ENCODE measurements around the gene ACAP2. TPM values are rescaled to one million over a fixed set of nuclear protein-coding genes. Genes with fewer than 3 reads are reported as not detected.

ACAP2 gene
- polyA plus RNA-seq, 3 donors = 41.5 to 96.5 (median 71.6) TPM

DNA sequence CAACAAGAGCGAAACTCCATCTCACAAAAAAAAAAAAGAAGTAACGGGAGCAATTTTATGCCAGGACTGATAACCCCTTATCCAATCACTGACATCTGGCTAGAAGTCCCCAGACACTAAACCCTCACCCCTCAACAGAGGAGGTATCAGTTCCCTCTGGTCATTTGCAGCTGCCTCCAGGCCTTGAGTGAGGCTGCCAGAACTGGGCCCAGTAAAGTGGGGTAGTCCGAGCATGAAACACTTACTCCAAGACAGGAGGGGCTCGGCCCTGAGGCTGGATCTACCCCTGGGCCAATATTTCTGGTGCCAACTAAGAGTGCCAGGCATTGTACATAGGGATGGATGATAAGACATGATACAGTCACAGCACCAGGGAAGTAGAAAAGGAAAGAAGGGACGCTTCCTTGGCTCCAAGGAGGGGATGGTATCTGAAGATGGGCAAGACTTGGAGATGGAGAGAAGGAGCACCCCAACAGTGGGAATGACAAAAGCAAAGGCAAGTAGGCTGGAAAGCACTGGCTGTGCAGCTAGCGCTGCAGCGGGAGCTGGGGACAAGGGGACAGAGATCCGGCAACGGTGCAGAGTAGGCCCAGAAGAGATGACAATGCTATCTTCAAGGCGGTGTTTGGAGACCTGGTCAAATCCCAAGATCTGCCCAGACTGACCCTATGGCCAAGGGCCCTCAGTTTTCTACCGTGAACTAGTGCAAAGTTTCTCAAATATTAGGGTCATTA, 174.1 kb downstream of the ACAP2 start:
- intact Hi-C loops (cut with micrococcal nuclease) = no loop called here
- Histone ChIP-seq H3K27ac (ENCODE audit: low read depth in 1 of 2, low read length in 2 of 2) (no peak overlapping the region), H3K27me3 (ENCODE audit: control insufficient read depth in 2 of 2, insufficient read depth in 2 of 2, low read length in 2 of 2) (no peaks in the 10 kb centered on the region), H3K4me3 (replicated peaks in 1 of 3; ENCODE audit: low read depth in 2 of 3, low read length in 3 of 3) (peak overlapping the region in 1 of 3 experiments; percentile 91), H3K9me3 (replicated peaks in 1 of 2; ENCODE audit: control insufficient read depth in 1 of 2, insufficient read depth in 1 of 2, low read length in 2 of 2) (no peaks in the 10 kb centered on the region), H3K79me2 (ENCODE audit: insufficient read depth, low read length) (peaks cover 47% of the 10 kb centered on the region), H4K20me1 (ENCODE audit: insufficient read depth, low read length) (peaks cover 26% of the 10 kb centered on the region), H3K9ac (ENCODE audit: insufficient read depth, low read length, poor library complexity, severe bottlenecking) (no peak overlapping the region), H3K4me1 (ENCODE audit: control insufficient read depth in 1 of 2, insufficient read depth in 2 of 2, low read length in 2 of 2) (peaks cover 38 to 46% of the 10 kb centered on the region in 2 donors), H3K4me2 (replicated peaks; ENCODE audit: extremely low read depth, low read length, poor library complexity, severe bottlenecking) (peak overlapping the region; percentile 87), H3K36me3 (replicated peaks in 1 of 2; ENCODE audit: control insufficient read depth in 1 of 2, insufficient read depth in 2 of 2, low read length in 2 of 2) (peaks cover 3 to 28% of the 10 kb centered on the region in 2 donors), H2AFZ (ENCODE audit: insufficient read depth, low read depth, low read length, poor library complexity, severe bottlenecking) (no peak overlapping the region)
- Mint-ChIP-seq H3K36me3 (peaks cover 33 to 36% of the 10 kb centered on the region in 2 donors), H3K27me3 (ENCODE audit: low read depth in 3 of 3) (peaks cover 0 to 5% (median 0%) of the 10 kb centered on the region in 3 donors), H3K27ac (peak overlapping the region in 3 of 7 donors; percentile 36 to 78 (median 64)), H3K4me1 (peaks cover 39% of the 10 kb centered on the region), H3K4me3 (peak overlapping the region in 1 of 2 donors; percentile 46), H3K9me3 (peaks cover 0 to 1% (median 0%) of the 10 kb centered on the region in 7 donors)
- WGBS (ENCODE audit: insufficient coverage) = 98% methylated on average over 10 of the region's 11 CpGs
- TF ChIP-seq, protein P1, sequence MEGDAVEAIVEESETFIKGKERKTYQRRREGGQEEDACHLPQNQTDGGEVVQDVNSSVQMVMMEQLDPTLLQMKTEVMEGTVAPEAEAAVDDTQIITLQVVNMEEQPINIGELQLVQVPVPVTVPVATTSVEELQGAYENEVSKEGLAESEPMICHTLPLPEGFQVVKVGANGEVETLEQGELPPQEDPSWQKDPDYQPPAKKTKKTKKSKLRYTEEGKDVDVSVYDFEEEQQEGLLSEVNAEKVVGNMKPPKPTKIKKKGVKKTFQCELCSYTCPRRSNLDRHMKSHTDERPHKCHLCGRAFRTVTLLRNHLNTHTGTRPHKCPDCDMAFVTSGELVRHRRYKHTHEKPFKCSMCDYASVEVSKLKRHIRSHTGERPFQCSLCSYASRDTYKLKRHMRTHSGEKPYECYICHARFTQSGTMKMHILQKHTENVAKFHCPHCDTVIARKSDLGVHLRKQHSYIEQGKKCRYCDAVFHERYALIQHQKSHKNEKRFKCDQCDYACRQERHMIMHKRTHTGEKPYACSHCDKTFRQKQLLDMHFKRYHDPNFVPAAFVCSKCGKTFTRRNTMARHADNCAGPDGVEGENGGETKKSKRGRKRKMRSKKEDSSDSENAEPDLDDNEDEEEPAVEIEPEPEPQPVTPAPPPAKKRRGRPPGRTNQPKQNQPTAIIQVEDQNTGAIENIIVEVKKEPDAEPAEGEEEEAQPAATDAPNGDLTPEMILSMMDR (IDR thresholded peaks at IDR 0.05) = no peak
- DNase-seq = no peak

DNA sequence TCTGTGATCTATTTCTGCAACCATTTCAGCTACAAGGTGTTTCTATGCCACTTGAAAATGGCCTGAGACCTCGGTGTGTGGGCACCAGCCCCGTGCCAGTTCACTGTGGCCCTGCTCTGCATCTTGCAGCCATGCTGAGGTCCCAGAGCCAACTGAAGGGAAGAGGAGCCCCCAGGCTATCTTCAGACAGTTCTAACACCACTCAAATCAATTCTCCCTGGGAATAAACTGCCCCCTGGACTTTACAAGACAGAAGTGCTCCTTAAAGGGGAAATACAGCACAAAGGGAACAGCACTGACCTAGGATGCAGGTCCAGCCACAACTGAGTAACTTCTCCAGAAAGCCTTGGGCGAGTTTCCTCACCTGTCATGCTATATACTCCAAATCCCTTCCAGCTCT, 175.7 kb downstream of the ACAP2 start:
- H3K27ac ChIP-seq (ENCODE audit: low read depth in 1 of 2, low read length in 2 of 2) = no peak overlapping the region
- Mint-ChIP-seq H3K27ac (no peak overlapping the region), H3K27me3 (ENCODE audit: low read depth in 3 of 3) (peaks cover 0 to 5% (median 0%) of the 10 kb centered on the region in 3 donors), H3K4me1 (peaks cover 52% of the 10 kb centered on the region), H3K4me3 (no peak overlapping the region), H3K36me3 (peaks cover 36% of the 10 kb centered on the region in 2 donors), H3K9me3 (peaks cover 0 to 1% (median 0%) of the 10 kb centered on the region in 7 donors)
- peaks cover 47% of the 10 kb centered on the region for H3K79me2 ChIP-seq (ENCODE audit: insufficient read depth, low read length)
- H3K9me3 ChIP-seq (replicated peaks in 1 of 2; ENCODE audit: control insufficient read depth in 1 of 2, insufficient read depth in 1 of 2, low read length in 2 of 2) = no peaks in the 10 kb centered on the region
- H3K4me2 ChIP-seq (replicated peaks; ENCODE audit: extremely low read depth, low read length, poor library complexity, severe bottlenecking) = no peak overlapping the region
- H4K20me1 ChIP-seq (ENCODE audit: insufficient read depth, low read length) = peaks cover 25% of the 10 kb centered on the region
- 97% methylated on average over 3 of the region's 3 CpGs for WGBS (ENCODE audit: insufficient coverage)
- no peak overlapping the region for H2AFZ ChIP-seq (ENCODE audit: insufficient read depth, low read depth, low read length, poor library complexity, severe bottlenecking)
- no peaks in the 10 kb centered on the region for H3K27me3 ChIP-seq (ENCODE audit: control insufficient read depth in 2 of 2, insufficient read depth in 2 of 2, low read length in 2 of 2)
- peaks cover 3 to 28% of the 10 kb centered on the region in 2 donors for H3K36me3 ChIP-seq (replicated peaks in 1 of 2; ENCODE audit: control insufficient read depth in 1 of 2, insufficient read depth in 2 of 2, low read length in 2 of 2)
- H3K4me3 ChIP-seq (replicated peaks in 1 of 3; ENCODE audit: low read depth in 2 of 3, low read length in 3 of 3) = no peak overlapping the region
- DNase-seq = no peak
- H3K4me1 ChIP-seq (ENCODE audit: control insufficient read depth in 1 of 2, insufficient read depth in 2 of 2, low read length in 2 of 2) = peaks cover 47 to 59% of the 10 kb centered on the region in 2 donors
- intact Hi-C loops (cut with micrococcal nuclease) = no loop called here
- no peak overlapping the region for H3K9ac ChIP-seq (ENCODE audit: insufficient read depth, low read length, poor library complexity, severe bottlenecking)
- TF ChIP-seq, protein P1 (IDR thresholded peaks at IDR 0.05) = no peak
